BE2C (cell line): ENCODE results near the gene DLG2.

Experiments
- DNase-seq: peaks from one replicate; pipeline ENCODE4 v3.0.0-alpha.2; 2020
- H3K27me3 ChIP-seq: fragments of 250-450 bp; sonication (Bioruptor Pico); 2 replicates; pipeline ENCODE4 v1.5.1; 2020; ENCODE audit warnings: mild to moderate bottlenecking
- H3K36me3 ChIP-seq: fragments of 250-450 bp; sonication (Bioruptor Pico); 2 replicates; pipeline ENCODE4 v1.5.1; 2020; ENCODE audit warnings: mild to moderate bottlenecking
- H3K4me1 ChIP-seq: fragments of 250-450 bp; sonication (Bioruptor Pico); 2 replicates; pipeline ENCODE4 v1.5.1; 2020
- H3K4me3 ChIP-seq: 2 replicates; pipeline ENCODE4 v1.5.1; 2011; ENCODE audit warnings: low read depth, low read length
- H3K9me3 ChIP-seq: fragments of 250-450 bp; sonication (Bioruptor Pico); 2 replicates; pipeline ENCODE4 v1.5.1; 2020
- CTCF ChIP-seq: IDR thresholded peaks from 2 replicates; pipeline ENCODE4 v1.5.1; 2012; ENCODE audit warnings: mild to moderate bottlenecking, low read depth, low read length

DLG2 gene

GRCh38 chr11:84608837-84609196, 1018.3 kb downstream of the DLG2 start:
- H3K9me3 ChIP-seq = no peaks in the 10 kb centered on the region
- TF ChIP-seq CTCF = no peak
- no peaks in the 10 kb centered on the region for H3K36me3 ChIP-seq
- no peaks in the 10 kb centered on the region for H3K4me1 ChIP-seq
- no peak for DNase-seq
- no peak overlapping the region for H3K4me3 ChIP-seq
- H3K27me3 ChIP-seq = peaks cover 3% of the 10 kb centered on the region; the same call in 1 of the 2 replicates

- peaks cover 3% of the 10 kb centered on the region; the same call in 1 of the 2 replicates for H3K27me3 ChIP-seq
- no peak for DNase-seq
- H3K36me3 ChIP-seq = no peaks in the 10 kb centered on the region
- H3K4me3 ChIP-seq = no peak overlapping the region
- TF ChIP-seq CTCF = no peak
- no peaks in the 10 kb centered on the region for H3K9me3 ChIP-seq
- no peaks in the 10 kb centered on the region for H3K4me1 ChIP-seq
Measured at GRCh38 chr11:84607975-84608836, 1018.9 kb downstream of the DLG2 start.

DNA sequence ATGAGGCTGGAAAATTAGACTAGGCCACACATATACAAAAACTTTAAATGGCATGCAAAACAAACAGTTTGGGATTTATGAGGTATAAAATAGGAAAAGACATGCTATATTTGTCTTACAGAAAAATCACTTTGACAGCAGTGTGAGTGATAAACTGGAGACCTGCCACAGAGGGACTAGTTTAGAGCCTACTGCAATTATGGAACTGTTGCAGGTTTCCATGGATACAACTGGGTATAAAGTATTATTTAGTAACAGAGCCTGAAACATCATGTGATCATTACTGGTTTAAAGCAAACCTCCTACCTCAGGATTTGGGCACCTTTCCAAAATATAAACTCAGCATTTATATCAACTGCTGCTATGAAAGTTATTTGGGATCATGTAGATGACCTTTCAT, 1032.5 kb downstream of the DLG2 start:
- Histone ChIP-seq H3K4me1 (no peaks in the 10 kb centered on the region), H3K4me3 (no peak overlapping the region), H3K9me3 (no peaks in the 10 kb centered on the region), H3K27me3 (peaks cover 5% of the 10 kb centered on the region; the same call in 1 of the 2 replicates), H3K36me3 (no peaks in the 10 kb centered on the region)
- no peak for DNase-seq
- TF ChIP-seq CTCF = no peak

DNA sequence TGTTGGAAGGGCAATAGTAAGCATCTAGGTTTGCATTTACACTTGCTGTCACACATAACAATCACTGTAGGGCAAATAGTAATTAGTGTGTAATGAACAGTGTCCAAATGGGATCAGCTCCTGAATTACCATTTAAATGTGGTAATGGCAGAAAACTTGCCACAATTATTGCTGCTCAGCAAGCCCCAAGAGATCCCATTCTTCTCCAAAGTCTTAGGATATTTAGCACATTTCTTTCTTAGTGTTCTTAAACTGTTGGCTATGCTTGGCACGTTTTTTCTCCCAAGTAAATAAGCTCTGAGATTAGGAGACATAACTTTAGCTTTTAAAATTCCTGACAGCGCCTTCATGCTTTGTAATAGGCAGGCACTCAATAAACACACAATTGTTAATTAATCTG, 1037.0 kb downstream of the DLG2 start:
- Histone ChIP-seq H3K4me3 (no peak overlapping the region), H3K9me3 (no peaks in the 10 kb centered on the region), H3K4me1 (no peaks in the 10 kb centered on the region), H3K27me3 (peaks cover 12% of the 10 kb centered on the region), H3K36me3 (no peaks in the 10 kb centered on the region)
- TF ChIP-seq CTCF = no peak
- no peak for DNase-seq

DNA sequence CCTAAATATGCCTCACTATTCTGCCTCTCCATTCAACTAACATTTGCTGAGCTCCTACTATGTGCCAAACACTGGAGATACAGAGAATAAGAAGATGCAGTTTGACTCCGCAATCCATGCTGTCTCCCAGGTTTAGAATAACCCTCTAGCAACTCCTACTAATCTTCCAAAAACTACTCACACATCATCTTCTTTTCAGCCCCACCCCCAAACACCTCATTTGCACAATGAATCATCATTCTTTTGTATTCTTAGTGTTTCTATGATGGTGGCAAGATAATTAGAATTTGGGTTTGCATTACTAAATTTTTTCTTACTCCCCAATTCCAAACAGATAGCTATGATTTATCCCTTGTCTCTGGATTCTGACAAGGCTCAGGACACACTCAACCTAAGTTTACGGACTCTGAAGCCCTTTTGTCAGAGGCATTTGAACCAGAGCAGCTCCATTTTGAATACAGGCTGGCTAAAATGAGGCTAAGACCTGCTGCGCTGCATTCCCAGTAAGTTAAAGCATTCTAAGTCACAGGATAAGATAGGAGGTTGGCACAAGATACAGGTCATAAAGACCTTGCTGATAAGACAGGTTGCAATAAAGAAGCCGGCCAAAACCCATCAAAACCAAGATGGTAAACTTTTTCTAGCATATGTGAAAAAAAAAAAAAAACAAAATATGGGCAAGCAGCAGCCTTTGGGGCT, 1038.9 kb downstream of the DLG2 start:
- Histone ChIP-seq H3K4me1 (no peaks in the 10 kb centered on the region), H3K27me3 (peaks cover 12% of the 10 kb centered on the region), H3K9me3 (no peaks in the 10 kb centered on the region), H3K4me3 (no peak overlapping the region), H3K36me3 (no peaks in the 10 kb centered on the region)
- TF ChIP-seq CTCF = no peak
- no peak for DNase-seq

DNA sequence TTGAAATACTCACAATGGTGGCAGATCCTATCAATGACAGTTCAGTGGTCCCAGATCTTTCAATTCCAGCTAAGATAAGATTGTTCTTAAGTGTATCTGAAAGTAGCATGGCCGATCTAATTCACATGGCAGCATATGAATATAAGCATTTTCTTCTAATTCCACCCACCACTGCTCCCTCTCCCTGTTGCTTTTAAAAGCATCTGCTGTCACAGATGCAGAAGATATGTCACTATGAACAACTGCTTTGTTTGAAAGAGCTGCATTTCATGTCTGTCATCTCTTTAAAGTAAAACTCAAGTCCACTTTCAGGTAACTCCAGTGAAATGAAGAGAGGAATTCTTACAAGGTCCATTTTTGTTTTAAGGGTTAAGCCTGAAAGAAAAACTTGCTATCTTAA, 1044.0 kb downstream of the DLG2 start:
- Histone ChIP-seq H3K4me3 (no peak overlapping the region), H3K36me3 (no peaks in the 10 kb centered on the region), H3K9me3 (no peaks in the 10 kb centered on the region), H3K27me3 (peaks cover 3% of the 10 kb centered on the region; the same call in 1 of the 2 replicates), H3K4me1 (no peaks in the 10 kb centered on the region)
- TF ChIP-seq CTCF = no peak
- no peak for DNase-seq
